Stimulated activated CD8-positive, alpha-beta memory T cell treated with anti-CD3 and anti-CD28 coated beads, Interleukin-12 subunit alpha, Interleukin-12 subunit beta, amount 100 ng/mL, for 1 hour (primary cell): ENCODE results near the gene CPEB4.

Experiments
- DNase-seq: peaks from one replicate; pipeline ENCODE4 v3.0.0-alpha.2; 2020; ENCODE audit warnings: low read depth

CPEB4 gene

DNA sequence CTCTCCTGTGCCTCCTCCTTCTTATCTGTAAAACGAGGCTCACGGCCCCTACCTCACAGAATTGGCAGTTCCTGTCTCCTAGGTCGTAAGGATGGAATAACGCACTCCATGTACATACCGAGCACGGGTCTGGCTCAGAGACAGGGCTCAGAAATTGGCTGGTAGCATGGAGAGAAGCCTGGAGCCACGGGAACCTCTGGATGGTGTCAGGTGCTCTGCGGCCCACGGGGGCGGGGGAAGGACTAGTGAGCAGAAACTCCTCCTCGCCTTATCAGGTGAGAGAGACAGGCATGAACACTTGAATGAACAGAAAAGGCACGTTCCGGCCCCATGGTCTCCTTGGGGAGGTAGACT, 85.4 kb downstream of the CPEB4 start:
- no peak for DNase-seq

DNA sequence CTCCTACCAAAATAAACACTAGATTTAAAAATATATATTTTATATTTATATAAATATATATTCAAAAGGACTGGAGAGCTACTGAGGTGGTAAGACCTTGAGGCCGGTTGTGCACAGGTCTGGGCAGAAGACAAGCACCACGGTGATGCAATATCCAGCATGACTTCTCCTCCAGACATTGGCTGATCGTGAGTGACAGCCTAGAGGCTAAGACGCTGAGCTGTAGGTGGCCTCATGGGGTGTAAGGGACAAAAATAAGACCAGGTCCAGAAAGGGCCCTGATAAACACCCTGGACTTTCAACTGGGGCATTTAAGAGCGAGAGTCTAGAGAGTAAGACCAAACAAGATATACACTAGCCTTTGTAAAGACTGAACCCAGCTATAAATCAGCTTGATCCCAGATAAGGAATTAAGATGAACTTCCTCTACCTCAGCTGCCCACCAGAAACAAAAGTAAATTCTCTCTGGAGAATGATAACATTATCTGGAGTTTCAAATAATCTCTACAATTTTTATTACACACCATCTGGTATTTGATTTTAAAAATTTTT, 86.6 kb downstream of the CPEB4 start:
- DNase-seq: no peak

DNA sequence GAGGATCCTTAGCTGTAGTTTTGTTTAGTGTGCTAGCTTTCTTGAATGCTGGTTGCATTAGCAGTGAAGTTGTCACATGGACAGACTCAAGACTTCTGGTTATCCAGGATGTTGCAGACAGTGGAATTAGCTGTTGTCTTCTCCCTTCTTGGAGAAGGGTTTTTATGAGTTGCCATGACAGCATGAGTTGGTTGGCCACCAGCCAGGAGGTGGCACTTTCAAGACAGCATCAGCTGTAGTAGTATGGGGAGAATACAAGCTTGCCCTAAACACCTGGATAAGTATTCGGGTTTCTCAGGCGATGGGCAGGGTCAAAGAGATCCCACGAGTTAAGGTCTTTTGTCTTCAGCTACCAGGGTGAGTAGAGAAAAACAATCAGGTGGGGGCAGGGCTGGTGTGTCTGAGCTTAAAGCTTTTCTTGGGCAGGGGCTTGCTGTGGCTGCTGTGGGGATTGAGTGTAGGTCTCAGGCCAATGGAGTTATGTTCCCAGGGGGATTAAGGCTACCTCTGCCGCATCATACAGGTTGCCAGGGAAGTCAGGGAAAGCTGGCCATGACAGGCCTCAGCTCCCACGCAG, 93.1 kb downstream of the CPEB4 start:
- DNase-seq: no peak

DNA sequence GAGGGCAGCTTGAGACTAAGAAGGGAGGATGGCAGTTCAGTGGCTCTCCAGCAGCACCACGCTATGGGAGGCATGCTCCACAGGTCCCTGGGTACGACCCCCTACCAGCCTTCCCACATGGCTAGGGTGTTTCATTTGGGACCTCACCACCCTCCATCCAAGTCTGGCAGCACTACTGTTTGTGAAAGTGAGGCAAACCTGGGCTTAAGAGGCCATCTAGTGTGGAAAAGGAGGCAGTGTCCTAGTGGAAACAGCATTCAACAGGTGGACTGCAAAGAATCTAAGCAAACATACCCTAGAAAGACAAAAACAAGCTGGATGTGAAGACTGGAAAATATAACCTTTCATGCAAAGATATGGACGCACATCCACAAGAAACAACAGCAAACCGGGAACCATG, 96.1 kb downstream of the CPEB4 start:
- DNase-seq: no peak

DNA sequence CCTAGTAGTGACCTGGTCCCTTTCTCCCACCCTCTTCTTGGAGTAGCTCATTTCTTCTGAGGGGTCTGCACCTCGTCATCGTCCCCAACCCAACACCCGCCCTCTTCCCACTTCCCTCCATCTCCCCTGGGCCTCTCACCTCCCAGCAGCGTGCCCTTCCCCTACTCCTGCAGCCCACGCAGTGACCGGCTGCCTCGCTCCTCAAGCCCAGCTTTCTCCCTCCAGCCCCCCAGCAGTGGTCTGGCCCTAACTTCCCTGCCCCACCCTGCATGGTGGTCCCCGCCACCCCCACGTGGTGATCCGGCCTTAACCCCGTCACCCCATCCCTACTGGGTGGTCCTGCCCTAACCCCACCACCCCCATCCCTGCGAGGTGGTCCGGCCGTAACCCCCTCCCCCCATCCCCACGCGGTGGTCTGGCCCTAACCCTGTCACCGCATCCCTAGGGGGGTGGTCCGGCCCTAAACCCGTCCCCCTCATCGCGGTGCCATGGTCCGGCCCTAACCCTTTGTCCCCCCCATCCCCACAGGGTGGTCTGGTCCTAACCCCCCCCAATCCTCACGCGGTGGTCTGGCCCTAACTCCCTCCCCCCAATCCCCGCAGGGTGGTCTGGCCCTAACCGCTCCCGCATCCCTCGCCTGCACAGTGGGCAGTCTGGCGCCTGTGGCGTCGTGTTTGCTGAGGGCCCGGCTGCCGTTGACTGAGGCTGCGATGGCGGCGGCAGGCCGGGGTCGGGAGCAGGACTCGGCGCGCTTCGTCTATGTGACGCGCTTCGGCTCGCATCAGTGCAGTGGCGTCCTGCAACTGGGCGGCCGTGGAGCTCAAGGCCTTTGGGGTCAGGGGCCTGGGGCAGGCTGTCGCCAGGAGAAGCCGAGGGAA, 100.6 kb downstream of the CPEB4 start, which contains the start of gene C5orf47:
TSS of gene C5orf47 (plus strand) at position 617 of the 878 bp plus-strand sequence. CDS start at position 711, 94 bp downstream.
- DNase-seq: no peak

DNA sequence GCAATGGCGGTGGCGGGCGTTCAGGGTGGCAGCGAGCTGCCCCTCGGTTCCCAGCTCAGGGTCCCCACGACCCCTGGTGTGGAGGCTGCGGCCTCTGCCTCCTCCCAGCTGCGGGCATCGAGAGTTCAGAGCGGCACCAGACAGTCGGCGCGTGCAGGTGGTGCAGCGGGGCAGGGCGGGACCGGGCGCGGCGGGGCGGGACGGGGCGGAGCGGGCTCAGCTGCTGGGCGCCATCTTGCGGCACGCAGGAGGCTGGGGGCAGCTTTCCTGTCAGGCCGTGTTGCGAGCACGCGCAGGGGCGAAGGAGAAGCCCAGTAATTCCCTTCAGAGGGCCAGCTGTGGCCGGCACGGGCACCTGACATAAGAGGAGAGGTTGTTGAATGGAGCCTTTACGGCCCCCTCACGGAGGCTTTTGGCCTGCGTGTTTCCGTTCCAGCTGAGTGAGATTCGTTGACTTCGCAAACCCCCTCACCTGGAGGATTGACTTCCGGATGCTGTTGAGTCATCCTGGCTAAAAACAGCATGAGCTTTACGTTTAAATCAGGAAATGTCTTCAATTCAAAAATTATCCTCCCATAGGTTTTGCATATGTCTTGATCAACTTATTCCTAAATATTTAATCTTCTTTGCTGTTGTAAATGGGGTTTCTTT, 101.4 kb downstream of the CPEB4 start:
- DNase-seq: no peak

DNA sequence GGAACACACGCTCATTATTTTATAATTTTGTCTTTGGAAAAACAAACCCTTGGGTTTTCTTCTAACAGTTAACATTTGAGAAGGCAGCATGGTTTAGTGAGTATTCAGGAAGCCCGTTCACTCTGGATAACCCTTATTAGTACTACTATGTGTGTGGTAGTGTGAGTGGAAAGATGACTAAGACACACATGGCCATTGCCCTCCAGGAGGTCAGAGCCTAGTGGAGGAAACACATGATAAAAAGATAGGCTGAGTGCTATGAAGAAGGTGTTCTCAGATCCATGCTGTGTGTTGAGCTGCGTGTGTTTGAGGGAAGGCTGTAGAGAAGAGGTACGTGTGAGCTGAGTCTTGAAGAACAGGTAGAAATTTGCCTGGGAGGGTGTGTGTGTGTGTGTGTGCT, 109.2 kb downstream of the CPEB4 start:
- DNase-seq: no peak

DNA sequence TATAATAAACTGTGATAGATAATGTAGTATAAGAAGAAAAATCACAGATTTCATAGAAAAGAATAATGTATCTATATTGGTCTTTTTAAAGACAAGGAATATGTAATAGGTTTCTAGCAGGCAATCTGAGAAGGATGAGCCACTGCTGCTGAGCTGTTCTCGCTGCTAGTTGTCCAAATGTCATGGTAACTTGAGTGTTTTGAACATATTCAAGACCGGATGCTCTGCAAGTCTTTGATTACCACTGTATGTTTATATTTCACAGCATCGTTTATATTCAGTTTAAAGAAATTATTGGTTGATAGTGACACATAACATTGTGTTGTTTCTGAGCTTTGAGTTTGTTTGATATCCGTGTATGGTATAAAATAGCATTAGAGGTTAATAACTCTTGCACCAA, 110.4 kb downstream of the CPEB4 start:
- no peak for DNase-seq

DNA sequence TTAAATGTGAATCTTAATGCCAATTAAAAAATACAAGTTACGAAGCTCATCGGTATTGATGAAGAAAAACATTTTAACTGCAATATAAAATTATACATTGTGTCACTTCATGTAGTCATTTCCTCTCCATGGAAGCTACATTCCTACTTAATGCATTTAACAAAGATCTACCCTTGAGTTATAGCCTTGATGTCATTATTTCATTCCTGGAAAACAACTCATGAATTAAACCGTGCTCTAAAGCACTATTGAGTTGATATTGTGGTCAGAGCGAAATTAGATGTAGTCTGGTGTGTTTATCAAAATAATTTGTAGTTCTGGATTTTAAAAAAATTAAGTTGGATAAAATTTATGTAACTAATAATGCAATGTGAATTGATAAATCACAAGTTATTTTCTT, 111.9 kb downstream of the CPEB4 start:
- DNase-seq: no peak

DNA sequence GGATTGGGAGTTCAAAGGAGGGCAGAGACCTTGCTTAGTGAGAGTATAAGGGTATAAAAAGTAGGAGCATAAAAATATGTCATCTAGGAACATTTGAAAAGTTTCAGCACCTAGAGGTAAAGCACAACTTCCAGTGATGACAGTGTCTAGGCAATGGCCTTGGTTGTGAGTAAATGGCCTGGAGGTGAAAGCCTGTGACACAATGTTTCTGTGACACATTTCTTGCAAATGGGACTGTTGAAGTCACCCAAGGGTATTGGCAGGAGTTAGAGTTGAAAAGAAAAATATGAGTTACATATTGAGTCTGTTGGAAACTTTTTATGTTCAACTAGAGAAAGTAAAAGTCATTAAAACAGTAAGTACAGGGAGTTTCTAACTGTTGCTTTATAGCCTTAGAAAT, 115.6 kb downstream of the CPEB4 start:
- no peak for DNase-seq

DNA sequence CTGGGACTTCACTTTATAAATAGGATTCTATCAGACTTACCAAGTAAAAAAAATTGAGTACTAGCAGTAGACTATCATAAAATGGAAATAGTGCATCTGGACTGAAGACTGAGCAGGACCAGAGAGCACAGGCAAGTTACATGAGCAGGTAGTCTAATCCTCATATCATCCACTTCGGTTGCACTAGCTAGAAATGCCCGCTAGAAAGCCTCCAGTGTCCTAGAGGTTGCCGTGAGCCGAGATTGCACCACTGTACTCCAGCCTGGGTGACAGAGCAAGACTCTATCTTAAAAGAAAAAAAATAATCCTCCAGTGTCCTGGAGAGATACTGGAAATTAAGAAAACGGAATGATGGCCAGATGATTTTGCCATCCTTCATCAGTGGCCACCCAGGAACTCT, 120.8 kb downstream of the CPEB4 start:
- no peak for DNase-seq

DNA sequence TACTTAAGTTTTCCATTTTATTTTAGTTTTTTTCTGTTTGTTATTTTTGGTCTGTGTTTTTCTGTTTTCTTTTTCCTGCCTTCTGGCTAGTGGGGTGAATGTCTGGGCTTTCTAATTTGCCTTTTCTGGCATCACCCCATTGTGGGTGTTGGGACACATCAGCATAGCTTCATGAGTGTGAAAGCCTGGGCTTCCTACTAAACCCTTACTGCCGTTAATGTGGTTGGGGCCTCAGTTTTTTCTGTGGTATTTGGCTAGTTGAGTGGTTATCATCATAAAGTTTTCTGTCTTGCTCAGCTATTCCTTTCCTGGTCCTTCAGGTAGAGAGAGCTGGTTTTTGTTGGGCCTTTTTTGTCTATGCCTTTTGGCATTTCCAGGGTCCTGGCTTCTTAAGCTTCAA, 122.2 kb downstream of the CPEB4 start:
- no peak for DNase-seq

DNA sequence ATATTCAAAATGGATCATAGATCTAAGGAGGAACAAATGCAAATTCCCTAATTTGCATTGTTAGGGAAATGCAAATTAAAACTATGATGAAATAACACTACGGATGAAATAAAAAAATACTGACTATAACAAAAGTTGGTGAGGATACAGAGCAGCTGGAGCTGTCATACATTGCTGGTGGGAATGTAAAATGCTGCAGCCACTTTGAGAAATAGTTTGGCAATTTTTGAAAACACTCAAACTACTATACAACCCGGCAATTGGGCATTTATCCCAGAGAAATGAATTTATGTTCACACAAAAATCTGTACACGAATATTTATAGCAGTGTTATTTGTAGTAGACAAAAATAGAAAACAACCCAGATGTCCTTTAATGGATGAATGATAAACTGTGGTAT, 123.3 kb downstream of the CPEB4 start:
- DNase-seq: no peak
